Measurements from ENCODE around the gene E4F1. TPM values are rescaled to one million over a fixed set of nuclear protein-coding genes. Genes with fewer than 3 reads are reported as not detected.

Gene E4F1
- total and polyA plus RNA-seq, 2 donors (not counting 3 experiments of a cell fraction or from before 2014, with no cell fraction given) = 28.6 to 32.7 TPM

DNA sequence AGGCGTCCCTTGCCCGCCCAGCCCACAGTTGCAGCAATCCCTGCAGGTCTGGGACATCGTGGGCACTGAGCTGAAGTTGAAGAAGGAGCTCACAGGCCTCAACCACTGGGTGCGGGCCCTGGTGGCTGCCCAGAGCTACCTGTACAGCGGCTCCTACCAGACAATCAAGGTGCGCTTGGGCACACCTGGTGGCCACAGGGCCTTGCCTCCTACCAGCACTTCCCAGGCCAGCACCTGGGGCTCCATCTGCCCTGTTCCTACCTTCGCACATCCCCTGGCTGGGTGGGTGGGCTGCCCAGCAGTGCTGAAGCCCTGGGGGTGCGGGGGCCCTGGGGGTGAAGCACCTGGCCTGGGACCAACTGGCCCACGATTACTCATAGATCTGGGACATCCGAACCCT, 47.9 kb upstream of the E4F1 start:
- CTCF ChIA-PET = no interaction called here
- POLR2A ChIA-PET = no interaction called here
- H3K9me3 ChIP-seq (replicated peaks; ENCODE audit: control insufficient read depth, insufficient read depth, low read length) = no peaks in the 10 kb centered on the region

More for the DNA sequence above, 47.9 kb upstream of the E4F1 start:
- Histone ChIP-seq H3K27me3 (ENCODE audit: control insufficient read depth in 2 of 2, insufficient read depth in 2 of 2, low read length in 2 of 2) (no peaks in the 10 kb centered on the region), H3K27ac (ENCODE audit: insufficient read depth, low read depth, low read length) (no peak overlapping the region), H3K36me3 (ENCODE audit: control insufficient read depth in 2 of 2, extremely low read depth in 1 of 2, insufficient read depth in 2 of 2, low read length in 2 of 2) (peaks cover 23 to 46% of the 10 kb centered on the region in 2 experiments), H3K9ac (replicated peaks; ENCODE audit: extremely low read depth, insufficient read depth, low read length) (no peak overlapping the region), H3K4me1 (ENCODE audit: control insufficient read depth, extremely low read depth, insufficient read depth, low read length) (peaks cover 13% of the 10 kb centered on the region), H4K20me1 (replicated peaks; ENCODE audit: control insufficient read depth, extremely low read depth, insufficient read depth, low read length) (no peaks in the 10 kb centered on the region), H3K79me2 (ENCODE audit: control insufficient read depth, insufficient read depth, low read length) (peaks cover 32% of the 10 kb centered on the region), H3K4me2 (ENCODE audit: insufficient read depth, low read length) (no peak overlapping the region), H2AFZ (ENCODE audit: low read depth, low read length) (no peak overlapping the region), H3K9me1 (replicated peaks; ENCODE audit: control insufficient read depth, extremely low read depth, insufficient read depth, low read length) (no peaks in the 10 kb centered on the region), H3K4me3 (replicated peaks in 1 of 3; ENCODE audit: insufficient read depth in 1 of 3, low read depth in 1 of 3, low read length in 3 of 3) (no peak overlapping the region)
- no peak for DNase-seq (ENCODE audit: low read depth, low spot score)
- intact Hi-C loops (cut with micrococcal nuclease) (no loop called here), dilution Hi-C loops (cut with MboI; ENCODE audit: extremely low pct_ligation_motif_present, low sequenced_read_pairs) (no loop called here)
- TF ChIP-seq, protein P1, sequence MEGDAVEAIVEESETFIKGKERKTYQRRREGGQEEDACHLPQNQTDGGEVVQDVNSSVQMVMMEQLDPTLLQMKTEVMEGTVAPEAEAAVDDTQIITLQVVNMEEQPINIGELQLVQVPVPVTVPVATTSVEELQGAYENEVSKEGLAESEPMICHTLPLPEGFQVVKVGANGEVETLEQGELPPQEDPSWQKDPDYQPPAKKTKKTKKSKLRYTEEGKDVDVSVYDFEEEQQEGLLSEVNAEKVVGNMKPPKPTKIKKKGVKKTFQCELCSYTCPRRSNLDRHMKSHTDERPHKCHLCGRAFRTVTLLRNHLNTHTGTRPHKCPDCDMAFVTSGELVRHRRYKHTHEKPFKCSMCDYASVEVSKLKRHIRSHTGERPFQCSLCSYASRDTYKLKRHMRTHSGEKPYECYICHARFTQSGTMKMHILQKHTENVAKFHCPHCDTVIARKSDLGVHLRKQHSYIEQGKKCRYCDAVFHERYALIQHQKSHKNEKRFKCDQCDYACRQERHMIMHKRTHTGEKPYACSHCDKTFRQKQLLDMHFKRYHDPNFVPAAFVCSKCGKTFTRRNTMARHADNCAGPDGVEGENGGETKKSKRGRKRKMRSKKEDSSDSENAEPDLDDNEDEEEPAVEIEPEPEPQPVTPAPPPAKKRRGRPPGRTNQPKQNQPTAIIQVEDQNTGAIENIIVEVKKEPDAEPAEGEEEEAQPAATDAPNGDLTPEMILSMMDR (IDR thresholded peaks at IDR 0.05; ENCODE audit: extremely low read depth in 1 of 2, insufficient read depth in 1 of 2, low read depth in 1 of 2, low read length in 2 of 2) = no peak
- TF ChIP-seq, protein P2, sequence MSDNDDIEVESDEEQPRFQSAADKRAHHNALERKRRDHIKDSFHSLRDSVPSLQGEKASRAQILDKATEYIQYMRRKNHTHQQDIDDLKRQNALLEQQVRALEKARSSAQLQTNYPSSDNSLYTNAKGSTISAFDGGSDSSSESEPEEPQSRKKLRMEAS (IDR thresholded peaks at IDR 0.05; ENCODE audit: insufficient read depth, insufficient read length) = no peak
- TF ChIP-seq EZH2 (IDR thresholded peaks at IDR 0.05; ENCODE audit: borderline replicate concordance, low read depth, low read length, severe bottlenecking) = no peak
- no peak for TF ChIP-seq JUN (IDR thresholded peaks at IDR 0.05; ENCODE audit: borderline replicate concordance, insufficient read depth, insufficient read length, low read depth)
- TF ChIP-seq POLR2A (IDR thresholded peaks at IDR 0.05; ENCODE audit: low read depth, low read length) = no peak
- TF ChIP-seq FOS (IDR thresholded peaks at IDR 0.05; ENCODE audit: borderline replicate concordance, insufficient read depth, low read length) = no peak
- no peak for TF ChIP-seq POLR2AphosphoS5 (IDR thresholded peaks at IDR 0.05; ENCODE audit: insufficient read depth, low read depth, low read length)
- TF ChIP-seq MYC (IDR thresholded peaks at IDR 0.05; ENCODE audit: low read depth, low read length) = no peak
- no peak for TF ChIP-seq GATA2 (IDR thresholded peaks at IDR 0.05; ENCODE audit: insufficient read depth, insufficient read length, low read depth, low read length)
- no peak for FAIRE-seq
- no TSS peak for BruUV-seq (replicated peaks)

Measured in endothelial cell of umbilical vein (primary cell).